Lung microvascular endothelial cell (primary cell): ENCODE data around the gene CTNS. TPM values are rescaled to one million over a fixed set of nuclear protein-coding genes. Genes with fewer than 3 reads are reported as not detected.

ENCODE experiments used
- DNase-seq, 2 donors: peaks; one replicate each; pipeline versions ENCODE4 v3.0.0 to v3.0.0-alpha.2; 2010; ENCODE audit warnings: low read depth in 2 of 2
- total RNA-seq: library from RNA; depleted of rRNA; stranded (reverse); fragments of >200 nt; gene quantifications from 2 replicates; pipeline ENCODE4 v1.2.1, GENCODE V29; 2014

Gene CTNS
- total RNA-seq, 1 donor from 2014 or later: 23.4 TPM

DNA sequence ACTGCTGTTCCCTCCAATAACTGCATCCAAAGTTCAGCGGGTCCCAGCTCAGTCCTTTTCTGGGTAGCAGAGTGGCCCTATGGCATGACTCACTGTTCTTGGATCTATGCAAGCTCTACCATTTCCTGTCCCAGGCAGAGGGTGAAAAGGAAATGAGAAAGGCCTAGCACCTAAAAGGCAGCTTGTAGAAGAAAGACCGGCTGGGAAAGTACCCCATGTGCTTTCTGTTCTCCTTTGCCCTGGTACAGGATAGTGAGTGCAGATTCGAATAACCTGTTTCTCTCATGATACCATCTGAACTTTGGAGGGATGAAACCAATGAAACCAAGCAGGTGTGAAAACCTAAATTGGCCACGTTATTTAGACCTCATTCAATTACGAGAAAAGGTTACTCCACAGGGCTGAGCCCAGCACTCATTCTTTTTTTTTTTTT is 74.4 kb downstream of the CTNS start:
- DNase-seq: peak; percentile 37 to 86

Other genes starting within 250 kb of the CTNS start
- not detected in 2 replicates for gene OR1E1, start 238.3 kb upstream of the CTNS start, total RNA-seq
- gene OR3A3, start 225.4 kb upstream of the CTNS start, total RNA-seq: not detected in 2 replicates
- gene OR1E2, start 202.9 kb upstream of the CTNS start, total RNA-seq: not detected in 2 replicates
- gene SPATA22, start 164.9 kb upstream of the CTNS start, total RNA-seq: 1.6 TPM in 1 of 2 replicates, not detected in the other
- gene ASPA, start 160.8 kb upstream of the CTNS start, total RNA-seq: not detected in 2 replicates
- under 0.01 TPM in 1 of 2 replicates, not detected in the other for gene TRPV3, start 78.9 kb upstream of the CTNS start, total RNA-seq
- 0.44 and 0.79 TPM in 2 replicates for gene TRPV1, start 27.3 kb upstream of the CTNS start, total RNA-seq
- gene SHPK, start 510 bp upstream of the CTNS start, total RNA-seq: 12.0 and 15.7 TPM in 2 replicates
- 176 and 204 TPM in 2 replicates for gene TAX1BP3, start 31.8 kb downstream of the CTNS start, total RNA-seq
- gene EMC6, start 32.1 kb downstream of the CTNS start, total RNA-seq: 13.9 and 18.3 TPM in 2 replicates
- gene P2RX5, start 59.4 kb downstream of the CTNS start, total RNA-seq: 0.20 and 0.44 TPM in 2 replicates
- 1.6 and 3.3 TPM in 2 replicates for gene HASPIN, start 87.1 kb downstream of the CTNS start, total RNA-seq
- gene ITGAE, start 164.4 kb downstream of the CTNS start, total RNA-seq: 12.3 and 14.4 TPM in 2 replicates
- gene NCBP3, start 209.5 kb downstream of the CTNS start, total RNA-seq: 10.5 and 11.5 TPM in 2 replicates